Caco-2 (cell line): Measurements from ENCODE around the gene MUC5B. TPM values are rescaled to one million over a fixed set of nuclear protein-coding genes. Genes with fewer than 3 reads are reported as not detected.

Source experiments
- BruUV-seq: library from RNA; stranded (reverse); fragments of 400-500 nt; replicated peaks from 2 replicates; lab custom pipeline; 2021; lab: Mats Ljungman, UMichigan
- CTCF ChIA-PET: fragments of 300-600 bp; sonication (Branson Sonifier 250); formaldehyde crosslinking; loops from one replicate; lab custom pipeline; 2022; ENCODE audit warnings: antibody characterized with exemption; lab: Charles Lee
- POLR2A ChIA-PET: fragments of 300-600 bp; sonication (Branson Sonifier 250); formaldehyde crosslinking; loops from one replicate; lab custom pipeline; 2022; ENCODE audit warnings: antibody characterized with exemption; lab: Charles Lee
- DNase-seq, 2 experiments: peaks; one replicate each; pipeline versions ENCODE4 v3.0.0 to v3.0.0-alpha.2; 2020 to 2022
- H3K27me3 ChIP-seq: replicated peaks from 2 replicates; pipeline ENCODE4 v1.6.0; 2011; ENCODE audit warnings: low read length; ENCODE audit not compliant: control insufficient read depth, insufficient read depth
- H3K36me3 ChIP-seq: 2 replicates; pipeline ENCODE4 v1.5.1; 2011; ENCODE audit warnings: low read length; ENCODE audit not compliant: control insufficient read depth, insufficient read depth
- H3K4me1 ChIP-seq: fragments of 250-450 bp; sonication (Bioruptor Pico); 2 replicates; pipeline ENCODE4 v1.5.1; 2020; ENCODE audit warnings: mild to moderate bottlenecking
- H3K4me3 ChIP-seq: 2 replicates; pipeline ENCODE4 v1.5.1; 2011; ENCODE audit warnings: low read depth, mild to moderate bottlenecking, control low read depth, low read length
- H3K9me3 ChIP-seq: fragments of 250-450 bp; sonication (Bioruptor Pico); 2 replicates; pipeline ENCODE4 v1.5.1; 2020; ENCODE audit warnings: mild to moderate bottlenecking, moderate library complexity
- H3K27ac Mint-ChIP-seq: one replicate; pipeline ENCODE4 v1.8.0; 2022; ENCODE audit warnings: mixed read lengths; ENCODE audit not compliant: unreplicated experiment
- H3K27me3 Mint-ChIP-seq: one replicate; pipeline ENCODE4 v1.8.0; 2022; ENCODE audit warnings: mixed read lengths; ENCODE audit not compliant: insufficient read depth, unreplicated experiment
- H3K36me3 Mint-ChIP-seq: one replicate; pipeline ENCODE4 v1.8.0; 2022; ENCODE audit warnings: mild to moderate bottlenecking, mixed read lengths; ENCODE audit not compliant: insufficient read depth, unreplicated experiment
- H3K4me1 Mint-ChIP-seq: one replicate; pipeline ENCODE4 v1.8.0; 2022; ENCODE audit warnings: low read depth, mixed read lengths; ENCODE audit not compliant: unreplicated experiment
- H3K4me3 Mint-ChIP-seq: one replicate; pipeline ENCODE4 v1.8.0; 2022; ENCODE audit warnings: mild to moderate bottlenecking, moderate library complexity, mixed read lengths; ENCODE audit not compliant: unreplicated experiment
- H3K9me3 Mint-ChIP-seq: one replicate; pipeline ENCODE4 v1.8.0; 2022; ENCODE audit warnings: mixed read lengths; ENCODE audit not compliant: unreplicated experiment
- intact Hi-C: fragments of 100-400 bp; cut with micrococcal nuclease; formaldehyde crosslinking; loops from one replicate; pipeline ENCODE4 v1.10.0; 2022; ENCODE audit not compliant: unreplicated experiment
- total RNA-seq: library from RNA; stranded (reverse); gene quantifications from 2 replicates; pipeline ENCODE4 v1.2.3, GENCODE V29; 2022
- TF ChIP-seq, protein P1 (sequence below), 2 experiments: fragments of 200-600 bp in 1 of 2; IDR thresholded peaks; 1 replicate in 1 of 2; 2 replicates in 1 of 2; pipeline versions ENCODE4 v1.5.1 to v1.8.0; 2011 to 2022; ENCODE audit warnings: antibody characterized with exemption in 1 of 2, control low read depth in 1 of 2, inconsistent platforms in 1 of 2, low read depth in 1 of 2, low read length in 1 of 2, mild to moderate bottlenecking in 1 of 2, moderate library complexity in 1 of 2; ENCODE audit not compliant: insufficient read depth in 1 of 2, severe bottlenecking in 1 of 2, unreplicated experiment in 1 of 2

MUC5B gene
- total RNA-seq, 1 experiment from 2014 or later, result not detected

DNA sequence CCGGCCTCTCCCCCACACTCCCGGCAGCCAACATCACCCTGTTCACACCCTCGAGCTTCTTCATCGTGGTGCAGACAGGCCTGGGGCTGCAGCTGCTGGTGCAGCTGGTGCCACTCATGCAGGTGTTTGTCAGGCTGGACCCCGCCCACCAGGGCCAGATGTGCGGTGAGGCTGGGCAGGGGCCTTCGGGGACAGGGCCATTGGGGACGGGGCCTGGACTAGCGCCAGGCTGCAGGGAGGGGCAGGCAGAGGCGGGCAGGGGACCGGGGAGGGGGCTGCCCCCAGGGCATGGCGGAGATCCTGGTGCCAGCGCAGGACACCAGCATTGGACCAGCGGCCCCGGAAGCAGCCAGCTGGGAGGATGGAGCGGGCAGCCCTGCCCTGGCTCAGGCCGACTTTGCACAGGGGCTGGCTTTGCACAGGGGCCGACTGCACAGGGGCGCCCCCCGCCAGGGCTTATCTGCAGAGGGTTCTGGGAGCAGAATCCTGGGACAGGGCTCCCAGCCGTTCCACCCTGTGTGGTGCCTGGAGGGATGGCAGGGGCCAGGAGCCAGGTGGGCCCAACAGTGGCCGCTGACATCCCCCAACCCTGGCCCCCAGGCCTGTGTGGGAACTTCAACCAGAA lies 8.6 kb downstream of the MUC5B start:
- Mint-ChIP-seq H3K4me1 (no peaks in the 10 kb centered on the region), H3K27ac (no peak overlapping the region), H3K27me3 (peaks cover 6% of the 10 kb centered on the region), H3K4me3 (no peak overlapping the region), H3K36me3 (no peaks in the 10 kb centered on the region), H3K9me3 (no peaks in the 10 kb centered on the region)
- intact Hi-C loops, result loop anchor here (10.0 kb wide), 1 partner anchor 117 kb away; no protein-coding TSS in a partner anchor
- DNase-seq, result peak in 1 of 2 experiments; percentile 33
- ChIA-PET POLR2A (no interaction called here), CTCF (no interaction called here)
- Histone ChIP-seq H3K9me3 (no peaks in the 10 kb centered on the region), H3K4me3 (no peak overlapping the region), H3K4me1 (no peaks in the 10 kb centered on the region), H3K27me3 (no peaks in the 10 kb centered on the region), H3K36me3 (no peaks in the 10 kb centered on the region)
- BruUV-seq, result no TSS peak
- TF ChIP-seq, protein P1, sequence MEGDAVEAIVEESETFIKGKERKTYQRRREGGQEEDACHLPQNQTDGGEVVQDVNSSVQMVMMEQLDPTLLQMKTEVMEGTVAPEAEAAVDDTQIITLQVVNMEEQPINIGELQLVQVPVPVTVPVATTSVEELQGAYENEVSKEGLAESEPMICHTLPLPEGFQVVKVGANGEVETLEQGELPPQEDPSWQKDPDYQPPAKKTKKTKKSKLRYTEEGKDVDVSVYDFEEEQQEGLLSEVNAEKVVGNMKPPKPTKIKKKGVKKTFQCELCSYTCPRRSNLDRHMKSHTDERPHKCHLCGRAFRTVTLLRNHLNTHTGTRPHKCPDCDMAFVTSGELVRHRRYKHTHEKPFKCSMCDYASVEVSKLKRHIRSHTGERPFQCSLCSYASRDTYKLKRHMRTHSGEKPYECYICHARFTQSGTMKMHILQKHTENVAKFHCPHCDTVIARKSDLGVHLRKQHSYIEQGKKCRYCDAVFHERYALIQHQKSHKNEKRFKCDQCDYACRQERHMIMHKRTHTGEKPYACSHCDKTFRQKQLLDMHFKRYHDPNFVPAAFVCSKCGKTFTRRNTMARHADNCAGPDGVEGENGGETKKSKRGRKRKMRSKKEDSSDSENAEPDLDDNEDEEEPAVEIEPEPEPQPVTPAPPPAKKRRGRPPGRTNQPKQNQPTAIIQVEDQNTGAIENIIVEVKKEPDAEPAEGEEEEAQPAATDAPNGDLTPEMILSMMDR (IDR thresholded peaks at IDR 0.05; ENCODE audit: insufficient read depth in 1 of 2, low read depth in 1 of 2, low read length in 1 of 2, severe bottlenecking in 1 of 2, unreplicated experiment in 1 of 2), result no peak

DNA sequence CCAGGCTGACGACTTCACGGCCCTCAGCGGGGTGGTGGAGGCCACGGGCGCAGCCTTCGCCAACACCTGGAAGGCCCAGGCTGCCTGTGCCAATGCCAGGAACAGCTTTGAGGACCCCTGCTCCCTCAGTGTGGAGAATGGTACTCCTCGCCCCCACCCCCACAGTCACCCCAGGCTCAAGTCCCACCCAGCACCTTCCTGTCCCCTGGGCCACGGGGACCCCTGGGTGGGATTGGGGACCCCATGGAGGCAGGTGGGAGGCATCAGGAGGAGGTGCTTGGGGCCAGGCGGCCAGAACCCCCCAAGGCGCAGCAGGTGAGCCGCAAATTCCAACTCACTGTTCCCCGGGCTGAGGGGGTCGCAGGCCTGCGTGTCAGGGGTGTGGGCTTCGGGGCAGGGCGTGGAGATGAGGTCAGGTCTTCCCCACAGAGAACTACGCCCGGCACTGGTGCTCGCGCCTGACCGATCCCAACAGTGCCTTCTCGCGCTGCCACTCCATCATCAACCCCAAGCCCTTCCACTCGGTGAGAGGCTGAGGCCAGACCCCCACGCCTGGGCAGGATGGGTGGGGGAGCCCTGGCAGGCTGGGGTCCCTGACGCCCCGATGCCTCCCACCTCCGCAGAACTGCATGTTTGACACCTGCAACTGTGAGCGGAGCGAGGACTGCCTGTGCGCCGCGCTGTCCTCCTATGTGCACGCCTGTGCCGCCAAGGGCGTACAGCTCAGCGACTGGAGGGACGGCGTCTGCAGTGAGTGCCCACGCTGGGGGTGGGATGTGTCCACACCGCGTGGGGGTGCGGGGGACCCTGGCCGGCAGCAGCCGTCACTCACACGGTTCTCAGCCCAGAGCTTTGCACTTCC lies 9.4 kb downstream of the MUC5B start:
- Histone ChIP-seq H3K9me3 (no peaks in the 10 kb centered on the region), H3K27me3 (no peaks in the 10 kb centered on the region), H3K4me1 (no peaks in the 10 kb centered on the region), H3K4me3 (no peak overlapping the region), H3K36me3 (no peaks in the 10 kb centered on the region)
- ChIA-PET CTCF (no interaction called here), POLR2A (no interaction called here)
- Mint-ChIP-seq H3K27ac (no peak overlapping the region), H3K36me3 (no peaks in the 10 kb centered on the region), H3K27me3 (peaks cover 8% of the 10 kb centered on the region), H3K9me3 (no peaks in the 10 kb centered on the region), H3K4me3 (no peak overlapping the region), H3K4me1 (no peaks in the 10 kb centered on the region)
- DNase-seq, result peak in 1 of 2 experiments; percentile 31
- TF ChIP-seq, protein P1 (IDR thresholded peaks at IDR 0.05; ENCODE audit: insufficient read depth in 1 of 2, low read depth in 1 of 2, low read length in 1 of 2, severe bottlenecking in 1 of 2, unreplicated experiment in 1 of 2), result no peak
- intact Hi-C loops, result loop anchor here (10.0 kb wide), 1 partner anchor 117 kb away; no protein-coding TSS in a partner anchor
- BruUV-seq, result no TSS peak

DNA sequence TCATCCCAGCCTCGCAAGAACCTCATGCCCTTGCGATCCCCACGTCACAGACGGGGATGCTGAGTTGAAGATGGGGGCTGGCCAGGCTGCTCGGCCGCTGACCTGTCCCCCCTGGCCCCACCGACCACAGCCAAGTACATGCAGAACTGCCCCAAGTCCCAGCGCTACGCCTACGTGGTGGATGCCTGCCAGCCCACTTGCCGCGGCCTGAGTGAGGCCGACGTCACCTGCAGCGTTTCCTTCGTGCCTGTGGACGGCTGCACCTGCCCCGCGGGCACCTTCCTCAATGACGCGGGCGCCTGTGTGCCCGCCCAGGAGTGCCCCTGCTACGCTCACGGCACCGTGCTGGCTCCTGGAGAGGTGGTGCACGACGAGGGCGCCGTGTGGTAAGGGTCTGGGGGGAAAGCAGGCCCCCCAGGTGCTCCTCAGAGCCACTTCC lies 10.0 kb downstream of the MUC5B start:
- no peak overlapping the region for H3K4me3 Mint-ChIP-seq

More for the DNA sequence above, 10.0 kb downstream of the MUC5B start:
- no peaks in the 10 kb centered on the region for H3K27me3 ChIP-seq
- no peaks in the 10 kb centered on the region for H3K36me3 ChIP-seq
- Mint-ChIP-seq H3K27ac (no peak overlapping the region), H3K27me3 (peaks cover 11% of the 10 kb centered on the region), H3K9me3 (no peaks in the 10 kb centered on the region), H3K36me3 (no peaks in the 10 kb centered on the region), H3K4me1 (no peaks in the 10 kb centered on the region)
- DNase-seq, result peak in 1 of 2 experiments; percentile 33
- BruUV-seq, result no TSS peak
- H3K4me3 ChIP-seq, result no peak overlapping the region
- no peaks in the 10 kb centered on the region for H3K9me3 ChIP-seq
- TF ChIP-seq, protein P1 (IDR thresholded peaks at IDR 0.05; ENCODE audit: insufficient read depth in 1 of 2, low read depth in 1 of 2, low read length in 1 of 2, severe bottlenecking in 1 of 2, unreplicated experiment in 1 of 2), result no peak
- CTCF ChIA-PET, result interaction anchor here (0.7 kb wide), 1 partner anchor 321 kb away, joined by 3 read pairs; no protein-coding TSS in a partner anchor
- intact Hi-C loops, result loop anchor here (10.0 kb wide), 1 partner anchor 118 kb away; no protein-coding TSS in a partner anchor
- no peaks in the 10 kb centered on the region for H3K4me1 ChIP-seq
- POLR2A ChIA-PET, result no interaction called here
